ENCODE results near the gene NKAIN2.
"Not testable (repeated sequence)": the region's sequence is repeated elsewhere in the genome, so short reads cannot be mapped to it uniquely, and the experiment has no call there.

- TF ChIP-seq CTCF (IDR thresholded peaks at IDR 0.05); ZFX (IDR thresholded peaks at IDR 0.05; ENCODE audit: borderline replicate concordance): not testable (repeated sequence)
Measured at GRCh38 chr6:124412657-124413056, 609.0 kb downstream of the NKAIN2 start.

Measured in 22Rv1 (cell line).